GM21526 (cell line): ENCODE data around the gene RNF135.
"Not testable (repeated sequence)": the region's sequence is repeated elsewhere in the genome, so short reads cannot be mapped to it uniquely, and the experiment has no call there.

Source experiments
- ATAC-seq: cut with Tn5 transposase; IDR thresholded peaks from one replicate; pipeline ENCODE4 v1.9.1; 2021; ENCODE audit warnings: moderate library complexity; ENCODE audit not compliant: unreplicated experiment, low FRiP score

RNF135 gene

GRCh38 chr17:30997270-30997669, 26.4 kb downstream of the RNF135 start:
- ATAC-seq = no peak

GRCh38 chr17:30997842-30998241, 27.0 kb downstream of the RNF135 start:
- no peak for ATAC-seq

- no peak for ATAC-seq
Measured at GRCh38 chr17:31002047-31002446, 31.2 kb downstream of the RNF135 start.

- no peak for ATAC-seq
Measured at GRCh38 chr17:31003225-31003866, 32.5 kb downstream of the RNF135 start.

GRCh38 chr17:31004160-31004559, 33.3 kb downstream of the RNF135 start:
- no peak for ATAC-seq

GRCh38 chr17:31007695-31008373, 37.0 kb downstream of the RNF135 start:
- ATAC-seq = no peak

- ATAC-seq = no peak
Measured at GRCh38 chr17:31008374-31009041, 37.7 kb downstream of the RNF135 start.

GRCh38 chr17:31009042-31009702, 38.3 kb downstream of the RNF135 start:
- not testable (repeated sequence) for ATAC-seq

- not testable (repeated sequence) for ATAC-seq
Measured at GRCh38 chr17:31010014-31010413, 39.2 kb downstream of the RNF135 start.

GRCh38 chr17:31013844-31014243, 43.0 kb downstream of the RNF135 start:
- ATAC-seq = no peak

GRCh38 chr17:31015639-31016038, 44.8 kb downstream of the RNF135 start:
- no peak for ATAC-seq

GRCh38 chr17:31019004-31019403, 48.2 kb downstream of the RNF135 start:
- ATAC-seq = no peak

GRCh38 chr17:31023171-31023570, 52.3 kb downstream of the RNF135 start:
- not testable (repeated sequence) for ATAC-seq

GRCh38 chr17:31031841-31032240, 61.0 kb downstream of the RNF135 start:
- ATAC-seq = no peak

- not testable (repeated sequence) for ATAC-seq
Measured at GRCh38 chr17:31035611-31036010, 64.8 kb downstream of the RNF135 start.

- not testable (repeated sequence) for ATAC-seq
Measured at GRCh38 chr17:31040837-31041236, 70.0 kb downstream of the RNF135 start.

- not testable (repeated sequence) for ATAC-seq
Measured at GRCh38 chr17:31042378-31042777, 71.5 kb downstream of the RNF135 start.

- ATAC-seq = not testable (repeated sequence)
Measured at GRCh38 chr17:31046856-31047425, 76.1 kb downstream of the RNF135 start.

GRCh38 chr17:31048142-31048541, 77.3 kb downstream of the RNF135 start:
- ATAC-seq = no peak

GRCh38 chr17:31048780-31049179, 77.9 kb downstream of the RNF135 start:
- ATAC-seq = no peak
